G401 (cell line): Measurements from ENCODE around the gene MUL1. TPM values are rescaled to one million over a fixed set of nuclear protein-coding genes. Genes with fewer than 3 reads are reported as not detected.
A peak's percentile ranks its signal among the peaks of the same experiment; 100 is the strongest.

Source experiments
- DNase-seq: peaks from one replicate; pipeline ENCODE4 v3.0.0-alpha.2; 2015; ENCODE audit warnings: low spot score
- in situ Hi-C: cut with HindIII; loops from 2 replicates; pipeline ENCODE4 v1.10.0; 2016; ENCODE audit warnings: low sequenced_read_pairs, mixed read lengths
- total RNA-seq: library from RNA; depleted of rRNA; stranded (reverse); fragments of >200 nt; shearing (Covaris generic); gene quantifications from 2 replicates; pipeline ENCODE4 v1.2.3, GENCODE V29; 2014; rRNA removed

The MUL1 gene, protein sequence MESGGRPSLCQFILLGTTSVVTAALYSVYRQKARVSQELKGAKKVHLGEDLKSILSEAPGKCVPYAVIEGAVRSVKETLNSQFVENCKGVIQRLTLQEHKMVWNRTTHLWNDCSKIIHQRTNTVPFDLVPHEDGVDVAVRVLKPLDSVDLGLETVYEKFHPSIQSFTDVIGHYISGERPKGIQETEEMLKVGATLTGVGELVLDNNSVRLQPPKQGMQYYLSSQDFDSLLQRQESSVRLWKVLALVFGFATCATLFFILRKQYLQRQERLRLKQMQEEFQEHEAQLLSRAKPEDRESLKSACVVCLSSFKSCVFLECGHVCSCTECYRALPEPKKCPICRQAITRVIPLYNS
- total RNA-seq = 13.3 and 22.3 TPM in 2 replicates

GRCh38 chr1:20507564-20508410, at the start of gene MUL1:
MUL1 (minus strand) TSS chr1:20508151; CDS start chr1:20508024, 127 bp downstream.
- in situ Hi-C loops = no loop called here
- peak; percentile 94 for DNase-seq

- in situ Hi-C loops = no loop called here
Observed at GRCh38 chr1:20555758-20556120, 47.8 kb upstream of the MUL1 start.

DNA sequence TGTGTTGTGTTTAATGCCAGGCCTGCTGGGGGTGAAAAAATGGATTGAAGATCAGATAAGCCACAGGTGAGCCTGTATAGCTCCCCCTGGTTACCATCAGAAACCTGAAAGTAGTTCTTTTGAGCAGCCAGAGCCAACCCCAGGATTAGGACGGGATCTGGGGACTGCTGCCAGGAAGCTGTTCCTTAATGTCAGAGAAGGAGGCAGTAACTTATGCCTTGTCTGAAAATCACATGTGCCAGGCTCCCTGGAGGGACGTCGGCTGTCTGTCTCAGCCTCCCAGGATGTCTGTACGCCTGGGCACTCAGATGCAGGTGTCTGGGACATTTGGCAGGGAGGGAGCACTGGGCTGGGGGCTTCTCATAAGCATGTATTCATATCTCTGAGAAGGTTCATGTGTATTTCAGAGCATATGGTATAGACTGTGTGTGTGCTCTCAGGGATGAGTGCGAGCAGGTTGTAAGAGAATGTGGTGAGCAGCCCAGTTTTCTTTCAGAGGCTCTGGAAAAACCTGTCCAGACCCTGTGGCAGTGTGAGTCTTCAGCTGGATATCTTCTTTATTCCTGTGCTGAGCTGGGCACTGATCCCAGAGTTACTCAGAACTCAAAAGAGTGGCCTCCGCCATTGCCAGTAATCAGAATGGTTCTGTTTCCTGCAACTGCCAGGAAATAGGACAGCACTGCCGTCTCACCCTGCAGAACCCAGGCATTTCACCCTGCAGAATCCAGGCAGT, 47.2 kb upstream of the MUL1 start:
- in situ Hi-C loops = no loop called here

More at GRCh38 chr1:20555758-20556120, 47.8 kb upstream of the MUL1 start:
- DNase-seq = no peak

DNA sequence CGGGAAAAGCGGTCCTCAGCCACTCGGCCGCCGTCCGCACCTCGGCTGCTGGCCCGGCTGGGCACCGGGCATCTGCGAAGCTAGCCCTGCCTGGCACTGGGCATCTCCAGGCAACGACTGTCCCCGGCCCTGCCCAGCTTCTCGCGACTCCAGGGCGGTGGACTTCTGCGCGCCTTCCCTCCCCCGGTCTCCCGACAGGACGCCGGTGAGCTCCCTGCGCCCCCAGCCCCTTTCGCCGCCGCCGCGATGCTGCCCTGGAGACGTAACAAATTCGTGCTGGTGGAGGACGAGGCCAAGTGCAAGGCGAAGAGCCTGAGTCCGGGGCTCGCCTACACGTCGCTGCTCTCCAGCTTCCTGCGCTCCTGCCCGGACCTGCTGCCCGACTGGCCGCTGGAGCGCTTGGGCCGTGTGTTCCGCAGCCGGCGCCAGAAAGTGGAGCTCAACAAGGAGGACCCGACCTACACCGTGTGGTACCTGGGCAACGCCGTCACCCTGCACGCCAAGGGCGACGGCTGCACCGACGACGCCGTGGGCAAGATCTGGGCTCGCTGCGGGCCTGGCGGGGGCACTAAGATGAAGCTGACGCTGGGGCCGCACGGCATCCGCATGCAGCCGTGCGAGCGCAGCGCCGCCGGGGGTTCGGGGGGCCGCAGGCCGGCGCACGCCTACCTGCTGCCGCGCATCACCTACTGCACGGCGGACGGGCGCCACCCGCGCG, 44.9 kb upstream of the MUL1 start:
- DNase-seq = peak; percentile 39
- in situ Hi-C loops = no loop called here

More for the DNA sequence above, 47.2 kb upstream of the MUL1 start:
- peak; percentile 65 for DNase-seq

GRCh38 chr1:20551945-20552727, 44.2 kb upstream of the MUL1 start, which contains the start of gene FAM43B:
FAM43B (plus strand) TSS chr1:20552573; CDS start chr1:20552974, 401 bp downstream.
- peak; percentile 91 for DNase-seq
- in situ Hi-C loops = no loop called here

DNA sequence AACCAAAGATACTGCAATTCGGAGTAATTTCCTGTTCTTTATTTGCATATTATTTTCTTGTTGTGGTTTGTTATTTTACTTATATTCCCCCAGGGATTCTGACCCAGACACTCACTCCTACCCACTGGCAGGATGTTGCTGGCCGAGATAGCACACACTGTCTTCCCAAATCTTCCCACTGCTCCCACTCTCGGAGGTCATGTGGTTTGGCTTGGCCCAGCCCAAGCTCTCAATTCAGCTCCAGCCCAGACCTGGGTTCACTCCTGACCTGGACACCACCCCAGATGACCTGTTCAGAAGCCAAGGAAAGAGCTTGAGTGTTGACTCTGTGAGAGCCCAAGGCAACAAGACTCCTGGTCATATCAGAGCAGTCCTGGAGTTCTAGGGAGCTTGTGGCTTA, 43.2 kb upstream of the MUL1 start:
- peak; percentile 8 for DNase-seq
- in situ Hi-C loops = no loop called here

GRCh38 chr1:20546637-20547036, 38.7 kb upstream of the MUL1 start:
- in situ Hi-C loops = no loop called here
- DNase-seq = no peak

- in situ Hi-C loops = no loop called here
- DNase-seq = no peak
Observed at GRCh38 chr1:20540281-20540680, 32.3 kb upstream of the MUL1 start.

DNA sequence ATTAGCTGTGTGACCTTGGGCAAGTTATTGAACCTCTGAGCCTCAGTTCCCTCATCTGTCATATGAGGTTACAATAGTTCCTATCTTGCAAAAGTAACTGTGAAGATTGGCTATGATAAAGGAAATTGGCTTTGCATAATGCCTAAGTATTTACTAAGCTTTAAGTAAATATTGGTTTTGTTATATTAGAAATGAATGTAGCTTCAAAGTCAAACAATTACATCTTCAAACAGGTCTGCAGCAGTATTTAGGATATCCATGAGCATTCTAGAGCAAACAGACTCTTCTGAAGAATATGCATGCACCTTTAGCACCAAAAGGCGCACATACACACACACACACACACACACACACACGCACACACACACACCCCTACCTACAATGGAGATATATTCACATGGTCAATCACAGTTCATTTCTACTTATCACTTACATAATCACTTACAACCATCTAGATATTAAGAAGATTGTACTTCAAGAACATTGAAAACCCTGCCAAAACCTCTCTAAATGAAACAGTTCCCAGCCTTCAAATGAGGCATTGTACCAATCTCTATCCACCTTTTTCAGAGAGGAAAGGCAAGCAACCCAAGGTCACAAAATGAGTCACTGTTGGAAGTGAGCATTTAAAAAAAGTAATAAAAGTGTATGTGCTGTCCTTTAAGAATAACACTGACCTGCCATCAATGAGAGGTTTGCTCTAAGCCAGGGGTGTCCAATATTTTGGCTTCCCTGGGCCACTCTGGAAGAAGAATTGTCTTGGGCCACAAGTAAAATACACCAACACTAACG, 31.0 kb upstream of the MUL1 start:
- in situ Hi-C loops = no loop called here
- no peak for DNase-seq

- in situ Hi-C loops = no loop called here
- DNase-seq = no peak
Observed at GRCh38 chr1:20538227-20538626, 30.3 kb upstream of the MUL1 start.

DNA sequence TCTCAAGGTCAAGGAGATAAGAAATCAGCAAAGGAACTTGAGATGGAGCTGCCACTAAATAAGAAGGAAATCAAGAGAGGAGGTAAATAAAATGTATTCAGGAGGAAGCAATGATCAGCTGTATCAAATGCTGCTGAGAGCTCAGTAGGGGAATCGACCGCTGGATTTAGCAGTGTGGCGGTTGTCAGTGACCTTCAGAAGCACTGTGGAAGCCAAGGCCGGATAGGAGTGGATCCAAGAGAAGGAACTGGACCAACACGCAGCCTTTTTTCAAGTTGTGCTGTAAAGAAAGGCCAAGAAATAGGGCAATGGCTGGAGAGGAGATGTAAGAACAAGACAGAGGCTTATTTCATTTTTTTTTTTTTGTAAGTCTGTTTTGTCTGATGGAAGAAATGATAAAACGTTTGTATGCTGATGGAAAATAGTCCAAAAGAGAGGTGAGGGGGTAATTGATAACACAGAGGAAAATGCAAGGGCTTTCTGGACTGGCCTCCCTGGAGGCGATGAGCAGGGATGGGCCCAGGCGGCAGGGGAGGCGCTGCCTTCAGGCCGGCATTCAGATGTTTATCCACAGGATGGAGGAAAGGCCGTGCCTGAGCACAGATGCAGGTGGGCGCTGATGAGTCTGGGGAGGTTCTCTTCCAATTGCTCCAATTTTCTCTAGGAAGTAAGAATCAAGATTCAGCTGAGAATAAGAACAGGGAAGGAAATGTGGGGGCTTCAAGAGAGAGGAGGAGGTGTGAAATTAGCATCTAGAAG, 26.9 kb upstream of the MUL1 start:
- no peak for DNase-seq
- in situ Hi-C loops = no loop called here

DNA sequence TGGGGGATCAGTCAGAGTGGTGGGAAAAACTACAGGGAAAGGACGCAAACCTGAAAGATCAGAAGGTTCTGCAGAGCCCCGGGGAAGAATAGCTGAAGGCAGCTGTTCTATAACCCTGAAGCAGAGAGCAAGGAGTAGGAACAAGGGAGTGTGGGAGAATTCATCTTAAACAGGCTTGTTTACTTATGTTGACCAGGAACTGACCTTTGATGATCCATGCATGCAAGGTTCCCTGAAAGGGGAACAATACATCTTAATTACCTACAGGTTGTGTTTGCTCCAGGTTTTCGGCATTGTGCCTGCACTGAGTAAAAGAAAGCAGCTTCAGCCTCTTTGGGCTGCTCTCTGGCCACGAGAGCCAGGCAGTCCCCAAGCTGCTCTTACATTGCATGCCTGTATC, 25.7 kb upstream of the MUL1 start:
- no peak for DNase-seq
- in situ Hi-C loops = no loop called here

GRCh38 chr1:20530901-20531300, 22.9 kb upstream of the MUL1 start:
- no peak for DNase-seq
- in situ Hi-C loops = no loop called here

DNA sequence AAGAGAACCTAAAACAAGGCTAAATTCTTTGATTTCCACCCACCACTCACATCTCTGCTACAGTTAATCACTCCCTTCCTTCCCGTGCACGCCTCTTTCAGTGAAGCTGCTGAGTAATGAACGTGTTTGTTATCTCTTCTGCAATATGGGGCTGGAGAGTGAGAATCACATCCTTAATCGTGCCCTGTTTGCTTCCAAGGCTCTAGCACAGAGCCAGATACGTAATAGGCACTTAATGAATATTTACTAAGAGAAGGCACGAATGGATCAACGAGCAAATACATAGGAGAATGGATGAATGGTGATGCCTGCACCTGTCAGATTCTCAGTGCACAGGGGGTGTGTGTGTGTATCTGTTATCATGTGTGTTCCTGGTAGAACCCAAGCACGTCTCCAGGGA, 22.4 kb upstream of the MUL1 start:
- DNase-seq = no peak
- in situ Hi-C loops = no loop called here

GRCh38 chr1:20528221-20528620, 20.3 kb upstream of the MUL1 start:
- DNase-seq = no peak
- in situ Hi-C loops = no loop called here

DNA sequence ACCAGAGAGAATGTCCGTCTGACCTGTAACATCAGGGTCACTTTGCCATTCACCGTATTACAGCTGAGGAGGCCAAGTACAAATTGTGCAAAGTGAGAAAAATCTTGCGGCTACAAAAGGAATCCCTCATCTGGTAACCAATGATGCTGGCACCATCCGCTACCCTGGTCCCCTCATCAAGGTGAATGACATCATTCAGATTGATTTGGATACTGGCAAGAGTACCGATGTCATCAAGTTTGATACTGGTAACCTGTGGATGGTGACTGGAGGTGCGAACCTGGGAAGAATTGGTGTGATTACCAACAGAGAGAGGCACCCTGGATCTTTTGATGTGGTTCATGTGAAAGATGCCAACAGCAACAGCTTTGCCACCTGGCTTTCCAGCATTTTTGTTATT, 18.3 kb upstream of the MUL1 start:
- no peak for DNase-seq
- in situ Hi-C loops = no loop called here
